Measurements from ENCODE around the gene C4B. TPM values are rescaled to one million over a fixed set of nuclear protein-coding genes. Genes with fewer than 3 reads are reported as not detected.

Gene C4B
- total RNA-seq, 4 donors from 2014 or later, result 266 to 420 (median 299) TPM

- H3K27ac ChIP-seq, result peak overlapping the region in 3 of 4 donors; percentile 59 to 83 (median 82)
Measured at GRCh38 chr6:32069878-32070515, 55.4 kb downstream of the C4B start.

GRCh38 chr6:32070814-32071543, 56.4 kb downstream of the C4B start:
- WGBS, 2 donors, result 41 to 53% methylated on average over 16 of the region's 16 CpGs
- no peaks in the 10 kb centered on the region for H3K27me3 ChIP-seq
- peak overlapping the region; percentile 18 to 83 (median 70) for H3K27ac ChIP-seq
- peaks cover 0 to 26% (median 0%) of the 10 kb centered on the region in 4 donors for H3K4me1 ChIP-seq
- peak; percentile 66 to 79 for DNase-seq (ENCODE audit: low spot score in 2 of 2)
- no peaks in the 10 kb centered on the region for H3K9me3 ChIP-seq
- H3K4me3 ChIP-seq, result no peak overlapping the region
- peaks cover 0 to 74% (median 0%) of the 10 kb centered on the region in 3 donors for H3K36me3 ChIP-seq
- peak in 1 of 2 donors; percentile 60 for TF ChIP-seq EP300 (IDR thresholded peaks at IDR 0.05)
- TF ChIP-seq CTCF (IDR thresholded peaks at IDR 0.05), result no peak

More at GRCh38 chr6:32069878-32070515, 55.4 kb downstream of the C4B start:
- Histone ChIP-seq H3K27me3 (no peaks in the 10 kb centered on the region), H3K4me1 (peaks cover 0 to 24% (median 0%) of the 10 kb centered on the region in 4 donors), H3K9me3 (no peaks in the 10 kb centered on the region), H3K36me3 (peaks cover 0 to 70% (median 0%) of the 10 kb centered on the region in 3 donors), H3K4me3 (no peak overlapping the region)
- 67 to 77% methylated on average over 18 to 23 of the region's 24 CpGs for WGBS, 2 donors
- TF ChIP-seq EP300 (IDR thresholded peaks at IDR 0.05) (no peak), POLR2A (IDR thresholded peaks at IDR 0.05) (no peak), CTCF (IDR thresholded peaks at IDR 0.05) (no peak)
- DNase-seq (ENCODE audit: low spot score in 2 of 2), result no peak

- Histone ChIP-seq H3K27me3 (no peaks in the 10 kb centered on the region), H3K4me3 (no peak overlapping the region), H3K9me3 (no peaks in the 10 kb centered on the region), H3K36me3 (peaks cover 0 to 57% (median 0%) of the 10 kb centered on the region in 3 donors), H3K4me1 (peaks cover 0 to 42% (median 3%) of the 10 kb centered on the region in 4 donors), H3K27ac (peak overlapping the region in 2 of 4 donors; percentile 7 to 30)
- whole genome bisulfite sequencing, 2 donors, result 47 to 61% methylated on average over 3 of the region's 3 CpGs
- DNase-seq (ENCODE audit: low spot score in 2 of 2), result no peak
- TF ChIP-seq CTCF (IDR thresholded peaks at IDR 0.05) (no peak), POLR2A (IDR thresholded peaks at IDR 0.05) (no peak), EP300 (IDR thresholded peaks at IDR 0.05) (no peak)
Measured at GRCh38 chr6:32073101-32073500, 58.5 kb downstream of the C4B start.

GRCh38 chr6:32073613-32074012, 59.0 kb downstream of the C4B start:
- DNase-seq (ENCODE audit: low spot score in 2 of 2), result no peak
- 90 to 95% methylated on average over 10 of the region's 10 CpGs for WGBS, 2 donors
- peak overlapping the region in 1 of 4 donors; percentile 30 for H3K27ac ChIP-seq

More at GRCh38 chr6:32073613-32074012, 59.0 kb downstream of the C4B start:
- Histone ChIP-seq H3K4me1 (peaks cover 0 to 43% (median 3%) of the 10 kb centered on the region in 4 donors), H3K36me3 (peaks cover 0 to 54% (median 0%) of the 10 kb centered on the region in 3 donors), H3K4me3 (no peak overlapping the region), H3K9me3 (no peaks in the 10 kb centered on the region), H3K27me3 (no peaks in the 10 kb centered on the region)
- TF ChIP-seq EP300 (IDR thresholded peaks at IDR 0.05), result no peak
- no peak for TF ChIP-seq CTCF (IDR thresholded peaks at IDR 0.05)
- no peak for TF ChIP-seq POLR2A (IDR thresholded peaks at IDR 0.05)
